Fibroblast of the aortic adventitia (primary cell): ENCODE measurements around the gene CHRM5. TPM values are rescaled to one million over a fixed set of nuclear protein-coding genes. Genes with fewer than 3 reads are reported as not detected.

Experiments used
- DNase-seq: peaks from one replicate; pipeline ENCODE4 v3.0.0-alpha.2; 2010; ENCODE audit warnings: low read depth
- H3K4me3 ChIP-seq: 2 replicates; pipeline ENCODE4 v1.5.1; 2011; ENCODE audit warnings: low read depth, mild to moderate bottlenecking, control low read depth, low read length, moderate library complexity
- total RNA-seq: library from RNA; depleted of rRNA; stranded (reverse); fragments of >200 nt; gene quantifications from 2 replicates; pipeline ENCODE4 v1.2.3, GENCODE V29; 2012; ENCODE audit warnings: low replicate concordance
- TF ChIP-seq, protein P1 (sequence below): IDR thresholded peaks from 2 replicates; pipeline ENCODE4 v1.5.1; 2011; ENCODE audit warnings: mild to moderate bottlenecking, low read length, control low read depth, inconsistent platforms; ENCODE audit not compliant: insufficient read depth

The CHRM5 gene
- total RNA-seq, 1 donor = not detected

DNA sequence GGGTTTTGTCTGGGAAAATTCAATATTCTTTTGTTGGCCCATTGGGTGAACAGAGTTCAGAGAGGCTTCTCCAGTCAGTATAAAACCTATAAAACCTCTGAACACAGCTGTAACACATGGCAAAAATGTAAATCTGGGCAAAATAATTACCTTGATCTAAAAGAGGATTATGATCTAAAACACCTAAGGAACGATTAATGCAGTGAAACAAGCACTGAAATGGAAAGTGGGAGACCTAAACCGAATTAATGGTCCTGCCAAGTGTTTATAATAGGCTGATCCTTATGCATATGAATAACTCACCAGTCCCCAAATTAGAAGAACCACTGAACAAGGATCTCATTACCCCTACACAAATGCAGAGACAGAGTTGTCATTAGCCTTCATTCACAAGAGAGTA lies 38.1 kb downstream of the CHRM5 start:
- H3K4me3 ChIP-seq = no peak overlapping the region
- DNase-seq = no peak
- TF ChIP-seq, protein P1, sequence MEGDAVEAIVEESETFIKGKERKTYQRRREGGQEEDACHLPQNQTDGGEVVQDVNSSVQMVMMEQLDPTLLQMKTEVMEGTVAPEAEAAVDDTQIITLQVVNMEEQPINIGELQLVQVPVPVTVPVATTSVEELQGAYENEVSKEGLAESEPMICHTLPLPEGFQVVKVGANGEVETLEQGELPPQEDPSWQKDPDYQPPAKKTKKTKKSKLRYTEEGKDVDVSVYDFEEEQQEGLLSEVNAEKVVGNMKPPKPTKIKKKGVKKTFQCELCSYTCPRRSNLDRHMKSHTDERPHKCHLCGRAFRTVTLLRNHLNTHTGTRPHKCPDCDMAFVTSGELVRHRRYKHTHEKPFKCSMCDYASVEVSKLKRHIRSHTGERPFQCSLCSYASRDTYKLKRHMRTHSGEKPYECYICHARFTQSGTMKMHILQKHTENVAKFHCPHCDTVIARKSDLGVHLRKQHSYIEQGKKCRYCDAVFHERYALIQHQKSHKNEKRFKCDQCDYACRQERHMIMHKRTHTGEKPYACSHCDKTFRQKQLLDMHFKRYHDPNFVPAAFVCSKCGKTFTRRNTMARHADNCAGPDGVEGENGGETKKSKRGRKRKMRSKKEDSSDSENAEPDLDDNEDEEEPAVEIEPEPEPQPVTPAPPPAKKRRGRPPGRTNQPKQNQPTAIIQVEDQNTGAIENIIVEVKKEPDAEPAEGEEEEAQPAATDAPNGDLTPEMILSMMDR = no peak

DNA sequence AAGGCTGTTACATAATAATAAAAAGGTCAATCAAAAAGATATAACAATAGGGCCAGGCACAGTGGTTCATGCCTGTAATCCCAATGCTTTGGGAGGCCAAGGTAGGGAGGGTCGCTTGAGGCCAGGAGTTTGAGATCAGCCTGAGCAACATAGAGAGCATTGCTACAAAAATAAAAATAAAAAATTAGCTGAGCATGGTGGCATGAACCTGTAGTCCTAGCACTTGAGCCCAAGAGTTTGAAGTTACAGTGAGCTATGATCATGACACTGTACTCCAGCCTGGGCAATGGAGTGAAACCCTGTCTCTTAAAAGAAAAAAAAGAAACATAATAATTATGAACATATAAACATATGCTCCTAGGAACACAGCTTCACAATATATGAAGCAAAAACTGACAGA lies 41.4 kb downstream of the CHRM5 start:
- no peak for DNase-seq
- TF ChIP-seq, protein P1 = no peak
- H3K4me3 ChIP-seq = no peak overlapping the region

DNA sequence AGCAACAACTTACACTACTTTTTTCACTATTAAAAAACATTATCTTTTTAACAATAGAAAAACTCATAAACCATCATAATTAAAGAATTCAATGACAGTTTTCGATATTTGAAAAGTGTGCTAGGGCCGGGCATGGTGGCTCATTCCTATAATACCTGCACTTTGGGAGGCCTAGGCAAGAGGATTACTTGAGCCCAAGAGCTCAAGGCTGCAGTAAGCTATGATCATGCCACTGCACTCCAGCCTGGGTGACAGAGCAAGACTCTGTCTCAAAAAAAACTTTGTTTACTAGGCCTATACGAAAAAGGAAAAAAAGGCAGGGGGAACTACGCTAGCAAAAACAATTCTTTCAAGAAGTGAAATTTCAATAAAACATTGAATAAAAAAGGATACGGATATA lies 42.6 kb downstream of the CHRM5 start:
- DNase-seq = no peak

GRCh38 chr15:34011481-34011880 lies 43.2 kb downstream of the CHRM5 start:
- TF ChIP-seq, protein P1 = no peak
- no peak for DNase-seq
- H3K4me3 ChIP-seq = no peak overlapping the region

More for the DNA sequence above, 42.6 kb downstream of the CHRM5 start:
- H3K4me3 ChIP-seq = no peak overlapping the region
- TF ChIP-seq, protein P1 = no peak

DNA sequence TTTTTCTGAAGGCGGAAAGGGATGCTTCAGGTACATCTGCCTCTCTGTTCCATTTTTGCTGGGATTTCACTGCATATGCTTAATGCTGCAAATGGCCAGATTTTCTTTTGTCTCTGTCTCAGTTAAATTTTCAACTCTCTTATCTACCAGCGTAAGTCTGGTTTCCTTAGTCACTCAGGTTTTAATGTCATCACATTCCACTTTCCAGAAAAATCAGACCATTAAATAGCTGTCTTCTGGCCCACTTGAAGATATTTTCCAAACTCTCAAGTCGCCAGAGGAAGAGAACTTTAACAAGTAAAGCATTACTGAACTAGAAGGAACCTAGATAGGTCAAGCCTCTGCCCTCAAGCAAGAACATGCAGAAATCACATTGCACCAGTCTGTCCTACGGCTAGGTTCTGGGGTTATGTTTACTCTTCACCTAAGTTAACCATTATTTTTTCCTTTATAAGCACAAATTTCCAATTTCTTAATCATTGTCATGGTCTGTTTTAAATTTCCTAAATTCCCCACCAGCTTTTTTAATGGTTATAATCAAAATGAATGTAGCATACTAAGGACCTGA lies 44.2 kb downstream of the CHRM5 start:
- no peak for DNase-seq
- TF ChIP-seq, protein P1 = no peak
- H3K4me3 ChIP-seq = no peak overlapping the region

GRCh38 chr15:34013746-34014145 lies 45.4 kb downstream of the CHRM5 start:
- no peak overlapping the region for H3K4me3 ChIP-seq
- DNase-seq = no peak
- TF ChIP-seq, protein P1 = no peak

DNA sequence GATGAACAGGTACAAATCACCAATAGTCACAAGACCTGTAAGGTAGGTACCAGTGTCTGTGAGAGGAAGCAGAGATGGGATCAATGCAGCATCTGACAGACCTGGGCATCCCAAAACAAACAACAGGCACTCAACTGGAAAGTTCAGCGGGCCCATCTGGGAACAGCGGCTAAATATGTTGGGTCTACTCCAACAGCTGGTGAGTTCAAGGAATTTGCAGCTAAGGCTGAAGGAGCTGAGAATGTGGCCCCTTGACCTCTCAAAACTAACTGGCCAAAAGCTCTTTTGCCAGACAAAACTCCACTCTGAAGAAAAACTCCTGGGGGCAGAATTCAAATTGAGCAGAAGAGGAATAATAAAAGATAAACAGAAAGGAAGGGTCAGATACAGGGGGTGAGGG lies 46.3 kb downstream of the CHRM5 start:
- no peak for DNase-seq
- TF ChIP-seq, protein P1 = no peak

More for the DNA sequence above, 46.3 kb downstream of the CHRM5 start:
- no peak overlapping the region for H3K4me3 ChIP-seq
